ENCODE results near the gene LUC7L3.

LUC7L3 gene

GRCh38 chr17:50683434-50684287 is 35.7 kb upstream of the LUC7L3 start:
- no peak overlapping the region for H3K4me3 ChIP-seq (ENCODE audit: low read length)
- DNase-seq (ENCODE audit: low read depth), result no peak
- no peak for TF ChIP-seq CTCF (conservative IDR thresholded peaks at IDR 0.05; ENCODE audit: low read depth, low read length)

GRCh38 chr17:50684288-50684611 is 35.2 kb upstream of the LUC7L3 start:
- no peak overlapping the region for H3K4me3 ChIP-seq (ENCODE audit: low read length)
- DNase-seq (ENCODE audit: low read depth), result no peak
- TF ChIP-seq CTCF (conservative IDR thresholded peaks at IDR 0.05; ENCODE audit: low read depth, low read length), result no peak

GRCh38 chr17:50684612-50685333 is 34.6 kb upstream of the LUC7L3 start:
- TF ChIP-seq CTCF (conservative IDR thresholded peaks at IDR 0.05; ENCODE audit: low read depth, low read length), result no peak
- DNase-seq (ENCODE audit: low read depth), result no peak

GRCh38 chr17:50685334-50685665 is 34.1 kb upstream of the LUC7L3 start:
- H3K4me3 ChIP-seq (ENCODE audit: low read length), result no peak overlapping the region
- no peak for TF ChIP-seq CTCF (conservative IDR thresholded peaks at IDR 0.05; ENCODE audit: low read depth, low read length)
- no peak for DNase-seq (ENCODE audit: low read depth)

More at GRCh38 chr17:50684612-50685333, 34.6 kb upstream of the LUC7L3 start:
- H3K4me3 ChIP-seq (ENCODE audit: low read length), result no peak overlapping the region

- TF ChIP-seq CTCF (conservative IDR thresholded peaks at IDR 0.05; ENCODE audit: low read depth, low read length), result no peak
- no peak for DNase-seq (ENCODE audit: low read depth)
- no peak overlapping the region for H3K4me3 ChIP-seq (ENCODE audit: low read length)
Observed at GRCh38 chr17:50685691-50686493, 33.5 kb upstream of the LUC7L3 start.

GRCh38 chr17:50686494-50687199 is 32.8 kb upstream of the LUC7L3 start:
- DNase-seq (ENCODE audit: low read depth), result peak; percentile 62
- no peak overlapping the region for H3K4me3 ChIP-seq (ENCODE audit: low read length)
- no peak for TF ChIP-seq CTCF (conservative IDR thresholded peaks at IDR 0.05; ENCODE audit: low read depth, low read length)

All from retinal pigment epithelial cell (primary cell).